Uterus (tissue), 2 donors: ENCODE data around the gene TRIM43B.
"Not testable (repeated sequence)": the region's sequence is repeated elsewhere in the genome, so short reads cannot be mapped to it uniquely, and the experiment has no call there.

Source experiments
- POLR2A ChIP-seq, 2 donors: fragments of 450-650 bp; IDR thresholded peaks; one replicate each; pipeline ENCODE4 v1.6.1; 2016; ENCODE audit warnings: antibody characterized with exemption in 2 of 2, mild to moderate bottlenecking in 1 of 2, moderate library complexity in 1 of 2
- TF ChIP-seq, protein P1 (sequence below), 4 experiments: fragments of 200-600 bp in 2 of 4; fragments of 450-650 bp in 2 of 4; sonication (generic) in 2 of 4; IDR thresholded peaks; one replicate each; pipeline ENCODE4 v1.5.1; 2016 to 2019; ENCODE audit warnings: antibody characterized with exemption in 4 of 4, mild to moderate bottlenecking in 2 of 4, moderate library complexity in 1 of 4

DNA sequence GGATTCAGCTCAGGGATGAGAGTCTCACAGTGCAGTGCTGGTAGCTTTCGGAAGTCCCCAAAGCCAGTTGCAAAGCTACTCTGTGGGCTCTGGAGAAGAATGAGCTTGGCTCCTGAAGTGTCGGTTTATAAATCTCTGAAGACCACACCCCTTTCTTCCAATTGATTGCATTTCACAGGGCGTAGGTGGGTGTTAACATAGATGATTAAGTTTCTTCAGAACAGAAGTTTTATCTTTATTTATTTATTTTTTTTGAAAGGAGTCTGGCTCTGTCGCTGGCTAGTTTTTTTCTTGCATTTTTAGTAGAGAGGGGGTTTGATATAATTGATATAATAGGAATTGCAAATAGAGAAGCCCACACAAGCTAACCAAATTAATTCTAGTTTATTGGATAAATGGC is at the start of gene TRIM43B:
- TF ChIP-seq, protein P1, sequence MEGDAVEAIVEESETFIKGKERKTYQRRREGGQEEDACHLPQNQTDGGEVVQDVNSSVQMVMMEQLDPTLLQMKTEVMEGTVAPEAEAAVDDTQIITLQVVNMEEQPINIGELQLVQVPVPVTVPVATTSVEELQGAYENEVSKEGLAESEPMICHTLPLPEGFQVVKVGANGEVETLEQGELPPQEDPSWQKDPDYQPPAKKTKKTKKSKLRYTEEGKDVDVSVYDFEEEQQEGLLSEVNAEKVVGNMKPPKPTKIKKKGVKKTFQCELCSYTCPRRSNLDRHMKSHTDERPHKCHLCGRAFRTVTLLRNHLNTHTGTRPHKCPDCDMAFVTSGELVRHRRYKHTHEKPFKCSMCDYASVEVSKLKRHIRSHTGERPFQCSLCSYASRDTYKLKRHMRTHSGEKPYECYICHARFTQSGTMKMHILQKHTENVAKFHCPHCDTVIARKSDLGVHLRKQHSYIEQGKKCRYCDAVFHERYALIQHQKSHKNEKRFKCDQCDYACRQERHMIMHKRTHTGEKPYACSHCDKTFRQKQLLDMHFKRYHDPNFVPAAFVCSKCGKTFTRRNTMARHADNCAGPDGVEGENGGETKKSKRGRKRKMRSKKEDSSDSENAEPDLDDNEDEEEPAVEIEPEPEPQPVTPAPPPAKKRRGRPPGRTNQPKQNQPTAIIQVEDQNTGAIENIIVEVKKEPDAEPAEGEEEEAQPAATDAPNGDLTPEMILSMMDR (IDR thresholded peaks at IDR 0.05), result not testable (repeated sequence)
- TF ChIP-seq POLR2A (IDR thresholded peaks at IDR 0.05), result not testable (repeated sequence)
